Lower lobe of right lung (tissue), 2 donors: ENCODE data around the gene UPF3A. TPM values are rescaled to one million over a fixed set of nuclear protein-coding genes. Genes with fewer than 3 reads are reported as not detected.

Experiments
- ATAC-seq, 2 donors: fragments of 200-7000 bp; cut with Tn5 transposase; one replicate each; pipeline ENCODE4 v1.9.1; 2020 to 2022; ENCODE audit warnings: mild to moderate bottlenecking in 2 of 2, moderate library complexity in 2 of 2
- DNase-seq: peaks from one replicate; pipeline ENCODE4 v3.0.0-alpha.2; 2020
- H3K27ac ChIP-seq: fragments of 200-600 bp; one replicate; pipeline ENCODE4 v1.8.0; 2022
- H3K27me3 ChIP-seq: fragments of 200-600 bp; one replicate; pipeline ENCODE4 v1.8.0; 2022; ENCODE audit warnings: low read depth
- H3K36me3 ChIP-seq: fragments of 200-600 bp; one replicate; pipeline ENCODE4 v1.8.0; 2022; ENCODE audit warnings: mild to moderate bottlenecking
- H3K4me1 ChIP-seq: fragments of 200-600 bp; one replicate; pipeline ENCODE4 v1.8.0; 2022
- H3K4me3 ChIP-seq: fragments of 200-600 bp; one replicate; pipeline ENCODE4 v1.8.0; 2022; ENCODE audit warnings: mild to moderate bottlenecking
- H3K9me3 ChIP-seq: fragments of 200-600 bp; one replicate; pipeline ENCODE4 v1.8.0; 2022
- intact Hi-C: fragments of 100-400 bp; cut with DNase I; formaldehyde crosslinking; loops from one replicate; pipeline ENCODE4 v1.11.0; 2022
- total RNA-seq: library from RNA; stranded (reverse); fragmentation: NEBNext Ultra II Directional; extraction: Animal tissue kit (Norgen Biotek cat#: 25700); gene quantifications from one replicate; pipeline ENCODE4 v1.2.1, GENCODE V29; 2021
- TF ChIP-seq, protein P1 (sequence below): fragments of 200-600 bp; IDR thresholded peaks from one replicate; pipeline ENCODE4 v1.8.0; 2022; ENCODE audit warnings: antibody characterized with exemption, mild to moderate bottlenecking
- donor health status: DM: no; HTN: yes; CAD: no; lungs with severe emphysema.

UPF3A gene
- total RNA-seq, 1 donor from 2014 or later, result 38.9 TPM

DNA sequence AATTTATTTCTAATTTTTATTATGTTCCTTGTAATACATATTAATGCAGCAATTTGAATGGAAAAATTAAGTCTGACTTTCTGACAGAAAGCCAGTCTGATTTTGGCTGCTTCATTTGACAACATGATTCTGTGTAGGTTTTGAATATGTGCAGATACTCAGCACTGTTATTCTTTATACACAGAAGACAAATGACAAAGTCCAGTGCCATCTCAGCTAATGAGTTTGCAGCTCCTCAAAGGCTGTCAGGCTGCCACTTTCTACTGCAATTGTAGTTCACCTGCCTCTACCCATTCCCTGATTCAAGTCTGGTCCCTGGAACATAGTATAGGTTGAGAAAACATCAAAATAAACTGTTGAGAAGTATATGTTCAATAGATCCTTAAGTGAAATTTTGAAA, 30.0 kb downstream of the UPF3A start:
- intact Hi-C loops, result no loop called here
- H3K36me3 ChIP-seq, result peaks cover 6% of the 10 kb centered on the region
- no peak for DNase-seq
- no peak overlapping the region for H3K4me3 ChIP-seq
- H3K9me3 ChIP-seq, result no peaks in the 10 kb centered on the region
- TF ChIP-seq, protein P1, sequence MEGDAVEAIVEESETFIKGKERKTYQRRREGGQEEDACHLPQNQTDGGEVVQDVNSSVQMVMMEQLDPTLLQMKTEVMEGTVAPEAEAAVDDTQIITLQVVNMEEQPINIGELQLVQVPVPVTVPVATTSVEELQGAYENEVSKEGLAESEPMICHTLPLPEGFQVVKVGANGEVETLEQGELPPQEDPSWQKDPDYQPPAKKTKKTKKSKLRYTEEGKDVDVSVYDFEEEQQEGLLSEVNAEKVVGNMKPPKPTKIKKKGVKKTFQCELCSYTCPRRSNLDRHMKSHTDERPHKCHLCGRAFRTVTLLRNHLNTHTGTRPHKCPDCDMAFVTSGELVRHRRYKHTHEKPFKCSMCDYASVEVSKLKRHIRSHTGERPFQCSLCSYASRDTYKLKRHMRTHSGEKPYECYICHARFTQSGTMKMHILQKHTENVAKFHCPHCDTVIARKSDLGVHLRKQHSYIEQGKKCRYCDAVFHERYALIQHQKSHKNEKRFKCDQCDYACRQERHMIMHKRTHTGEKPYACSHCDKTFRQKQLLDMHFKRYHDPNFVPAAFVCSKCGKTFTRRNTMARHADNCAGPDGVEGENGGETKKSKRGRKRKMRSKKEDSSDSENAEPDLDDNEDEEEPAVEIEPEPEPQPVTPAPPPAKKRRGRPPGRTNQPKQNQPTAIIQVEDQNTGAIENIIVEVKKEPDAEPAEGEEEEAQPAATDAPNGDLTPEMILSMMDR, result no peak
- H3K27ac ChIP-seq, result no peak overlapping the region
- H3K4me1 ChIP-seq, result peaks cover 26% of the 10 kb centered on the region
- H3K27me3 ChIP-seq, result no peaks in the 10 kb centered on the region
- no peak for ATAC-seq

DNA sequence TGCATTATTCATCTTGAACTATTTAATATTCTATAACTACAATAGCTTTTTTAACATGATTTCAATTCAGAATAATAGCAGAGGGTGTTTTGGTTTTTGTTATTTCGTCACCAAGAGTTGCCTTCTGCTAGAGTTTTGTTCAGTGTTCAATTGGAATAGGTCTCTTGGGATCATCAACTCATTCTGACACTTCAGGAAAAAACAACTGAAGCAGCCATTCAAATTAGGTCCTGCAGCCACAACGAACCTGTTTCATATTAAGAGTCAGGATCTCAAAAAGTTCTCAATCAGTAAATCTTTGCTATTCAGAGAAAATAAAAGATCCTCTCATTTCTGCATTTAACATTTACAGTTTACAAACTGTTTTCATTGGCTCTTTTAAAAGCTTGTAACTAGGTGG, 30.5 kb downstream of the UPF3A start:
- no peaks in the 10 kb centered on the region for H3K27me3 ChIP-seq
- no peaks in the 10 kb centered on the region for H3K9me3 ChIP-seq
- H3K36me3 ChIP-seq, result peaks cover 1% of the 10 kb centered on the region
- peaks cover 28% of the 10 kb centered on the region for H3K4me1 ChIP-seq
- no peak for ATAC-seq
- no peak for DNase-seq
- no peak overlapping the region for H3K27ac ChIP-seq
- H3K4me3 ChIP-seq, result no peak overlapping the region
- intact Hi-C loops, result no loop called here
- TF ChIP-seq, protein P1, result no peak

DNA sequence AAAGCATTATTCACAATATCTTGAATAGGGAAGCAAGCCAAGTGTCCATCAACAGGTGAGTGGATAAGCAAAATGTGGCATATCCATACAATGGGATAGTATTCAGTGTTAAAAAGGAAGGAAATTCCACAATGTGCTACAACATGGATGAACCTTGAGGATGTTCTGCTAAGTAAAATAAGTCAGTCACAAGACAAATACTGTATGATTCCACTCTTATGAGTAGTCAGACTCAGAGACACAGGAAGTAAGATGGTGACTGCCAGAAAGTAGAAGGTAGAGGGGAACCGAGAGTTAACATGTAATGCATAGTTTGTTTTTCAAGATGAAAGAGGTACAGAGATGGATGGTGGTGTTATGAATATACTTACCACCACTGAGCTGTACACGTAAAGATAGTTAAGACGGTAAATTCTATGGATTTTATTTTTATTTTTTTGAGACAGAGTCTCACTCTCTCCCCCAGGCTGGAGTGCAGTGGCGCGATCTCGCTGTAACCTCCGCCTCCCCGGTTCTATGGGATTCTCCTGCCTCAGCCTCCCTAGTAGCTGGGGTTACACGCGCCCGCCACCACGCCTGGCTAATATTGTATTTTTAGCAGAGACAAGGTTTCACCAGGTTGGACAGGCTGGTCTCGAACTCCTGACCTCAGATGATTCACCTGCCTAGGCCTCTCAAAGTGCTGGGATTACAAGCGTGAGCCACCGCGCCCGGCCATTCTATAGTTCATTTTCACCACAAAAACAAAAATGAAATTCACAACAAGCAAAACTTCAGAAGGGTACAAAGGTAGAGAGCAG, 31.9 kb downstream of the UPF3A start:
- no peak for DNase-seq
- peak overlapping the region; percentile 94 for H3K4me3 ChIP-seq
- no peaks in the 10 kb centered on the region for H3K36me3 ChIP-seq
- intact Hi-C loops, result no loop called here
- TF ChIP-seq, protein P1, result no peak
- ATAC-seq, result no peak
- peaks cover 31% of the 10 kb centered on the region for H3K4me1 ChIP-seq
- H3K27me3 ChIP-seq, result no peaks in the 10 kb centered on the region
- no peaks in the 10 kb centered on the region for H3K9me3 ChIP-seq
- peak overlapping the region; percentile 95 for H3K27ac ChIP-seq

DNA sequence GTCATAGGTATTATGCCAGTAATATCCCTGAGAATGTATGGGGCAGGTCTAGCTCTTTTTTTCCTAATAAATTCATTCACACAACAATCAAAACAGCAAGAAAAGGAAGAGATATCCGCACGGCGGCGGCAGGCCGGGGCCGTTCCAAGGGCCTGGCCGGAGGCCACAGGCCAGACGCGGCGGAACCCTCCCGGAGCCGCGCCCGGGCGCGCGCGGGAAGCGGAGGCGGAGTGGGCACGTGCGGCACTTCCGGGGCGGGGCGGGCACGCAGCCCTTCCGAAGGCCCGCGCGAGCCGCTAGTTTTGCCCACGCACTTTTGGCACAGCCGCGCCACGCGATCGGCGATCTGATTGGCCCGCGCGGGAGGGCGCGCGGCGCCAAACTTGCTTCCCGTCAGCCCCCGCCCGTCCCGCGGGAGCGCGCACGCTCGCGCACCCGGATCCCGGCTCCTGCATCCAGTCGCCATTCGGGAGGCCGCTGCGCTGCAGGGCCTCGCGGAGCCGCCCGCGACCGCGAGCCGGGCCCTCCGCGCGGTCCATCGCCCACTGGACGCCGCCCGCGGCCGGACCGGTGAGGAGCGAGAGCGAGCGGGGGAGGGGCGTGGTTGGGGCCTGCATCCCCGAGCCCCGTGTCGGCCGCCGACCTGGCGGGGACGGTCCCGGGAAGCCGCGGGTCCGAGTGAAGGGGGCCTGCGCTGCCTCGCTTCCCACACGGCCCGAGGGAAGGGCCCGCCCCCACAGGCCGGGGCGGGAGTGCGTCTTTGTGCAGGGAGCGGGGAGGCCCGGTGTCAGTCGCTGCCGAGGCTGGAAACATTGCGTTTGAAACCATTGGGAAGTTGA, 32.9 kb downstream of the UPF3A start, which contains the start of gene CHAMP1:
CHAMP1 (plus strand) TSS at position 430 of the 839 bp plus-strand sequence. CDS start 9,340 bp downstream, outside the sequence.
- peak within 1 kb of the TSS; percentile 94 for H3K4me3 ChIP-seq
- no peaks in the 10 kb centered on the region for H3K27me3 ChIP-seq
- peak within 1 kb of the TSS; percentile 95 for H3K27ac ChIP-seq
- H3K9me3 ChIP-seq, result no peaks in the 10 kb centered on the region
- ATAC-seq, result peak; percentile 98
- DNase-seq, result peak; percentile 98
- no peaks in the 10 kb centered on the region for H3K36me3 ChIP-seq
- intact Hi-C loops, result no loop called here
- TF ChIP-seq, protein P1, result no peak
- H3K4me1 ChIP-seq, result peaks cover 37% of the 10 kb centered on the region

DNA sequence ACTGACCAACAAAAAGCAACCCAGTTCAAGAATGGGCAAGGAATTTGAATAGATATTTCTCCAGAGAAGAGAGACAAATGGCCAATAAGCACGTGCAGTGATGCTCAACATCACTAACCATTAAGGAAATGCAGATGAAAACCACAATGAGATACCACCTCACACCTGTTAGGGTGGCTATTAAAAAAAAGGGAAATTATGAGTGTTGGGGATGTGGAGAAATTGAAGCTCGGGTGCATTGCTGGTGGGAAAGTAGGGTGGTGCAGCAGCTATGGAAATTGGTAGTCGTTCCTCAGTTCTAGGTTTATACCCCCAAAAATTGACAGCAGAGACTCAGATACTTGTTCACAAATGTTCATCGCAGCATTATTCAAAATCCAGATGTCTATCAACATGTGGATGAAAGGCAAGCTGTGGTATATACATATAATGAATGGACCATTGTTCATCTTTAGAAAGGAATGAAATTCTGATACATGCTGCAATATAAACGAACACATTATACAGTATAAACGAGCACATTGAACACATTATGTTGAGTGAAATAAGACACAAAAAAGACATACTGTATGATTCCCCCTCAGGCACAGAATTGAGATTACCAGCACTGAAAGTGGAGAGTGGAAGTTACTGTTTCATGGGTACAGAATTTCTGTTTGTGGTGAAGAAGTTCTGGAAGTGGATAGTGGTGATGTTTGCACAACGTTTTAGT, 33.8 kb downstream of the UPF3A start:
- intact Hi-C loops, result no loop called here
- Histone ChIP-seq H3K4me3 (peak overlapping the region; percentile 94), H3K27ac (peak overlapping the region; percentile 95), H3K4me1 (peaks cover 45% of the 10 kb centered on the region), H3K9me3 (no peaks in the 10 kb centered on the region), H3K27me3 (no peaks in the 10 kb centered on the region), H3K36me3 (no peaks in the 10 kb centered on the region)
- DNase-seq, result no peak
- no peak for ATAC-seq
- TF ChIP-seq, protein P1, result no peak
